A673 (cell line): ENCODE data around the gene WWC1. TPM values are rescaled to one million over a fixed set of nuclear protein-coding genes. Genes with fewer than 3 reads are reported as not detected.

ENCODE experiments used
- BruUV-seq: library from RNA; stranded (reverse); fragments of 400-500 nt; replicated peaks from 2 replicates; lab custom pipeline; 2021; lab: Mats Ljungman, UMichigan
- CTCF ChIA-PET: fragments of 300-600 bp; sonication (Branson Sonifier 250); formaldehyde crosslinking; loops from one replicate; lab custom pipeline; 2022; ENCODE audit warnings: antibody characterized with exemption; lab: Charles Lee
- POLR2A ChIA-PET: fragments of 300-600 bp; sonication (Branson Sonifier 250); formaldehyde crosslinking; loops from one replicate; lab custom pipeline; 2022; ENCODE audit warnings: antibody characterized with exemption; ENCODE audit not compliant: low non-redundant PET; lab: Charles Lee
- DNase-seq: peaks from one replicate; pipeline ENCODE4 v3.0.0-alpha.2; 2015; ENCODE audit warnings: low spot score
- H3K27ac ChIP-seq: fragments of 200-600 bp; sonication (generic); 2 replicates; pipeline ENCODE4 v1.5.1; 2016; ENCODE audit warnings: mixed run types, low read depth, mild to moderate bottlenecking, mixed read lengths, antibody characterized with exemption, low read length; ENCODE audit not compliant: poor library complexity, severe bottlenecking
- H3K27me3 ChIP-seq: fragments of 200-600 bp; sonication (generic); replicated peaks from 2 replicates; pipeline ENCODE4 v1.6.1; 2017; ENCODE audit warnings: mixed run types, low read depth, mild to moderate bottlenecking, mixed read lengths, antibody characterized with exemption, low read length; ENCODE audit not compliant: insufficient read depth, poor library complexity
- H3K36me3 ChIP-seq: fragments of 200-600 bp; sonication (generic); 2 replicates; pipeline ENCODE4 v1.6.1; 2016; ENCODE audit warnings: mixed run types, mild to moderate bottlenecking, mixed read lengths, antibody characterized with exemption, low read length; ENCODE audit not compliant: insufficient read depth, poor library complexity, severe bottlenecking
- H3K4me1 ChIP-seq: fragments of 200-600 bp; sonication (generic); 2 replicates; pipeline ENCODE4 v1.6.1; 2017; ENCODE audit warnings: mixed run types, mild to moderate bottlenecking, mixed read lengths, antibody characterized with exemption, low read length; ENCODE audit not compliant: insufficient read depth, poor library complexity, severe bottlenecking
- H3K4me3 ChIP-seq: fragments of 200-600 bp; sonication (generic); 2 replicates; pipeline ENCODE4 v1.5.1; 2016; ENCODE audit warnings: low read depth, mixed run types, mild to moderate bottlenecking, mixed read lengths, low read length; ENCODE audit not compliant: poor library complexity, severe bottlenecking
- H3K9me3 ChIP-seq: fragments of 200-600 bp; sonication (generic); 2 replicates; pipeline ENCODE4 v1.6.1; 2016; ENCODE audit warnings: mixed run types, low read depth, mild to moderate bottlenecking, mixed read lengths, antibody characterized with exemption, low read length; ENCODE audit not compliant: poor library complexity, severe bottlenecking
- EZH2 ChIP-seq: fragments of 200-600 bp; sonication (generic); IDR thresholded peaks from 2 replicates; pipeline ENCODE4 v1.6.1; 2017; ENCODE audit warnings: borderline replicate concordance, low read depth, mild to moderate bottlenecking, mixed read lengths, antibody characterized with exemption, low read length; ENCODE audit not compliant: poor library complexity, severe bottlenecking
- intact Hi-C: fragments of 100-400 bp; cut with micrococcal nuclease; formaldehyde crosslinking; loops from one replicate; pipeline ENCODE4 v1.10.0; 2022; ENCODE audit not compliant: unreplicated experiment
- total RNA-seq: library from RNA; stranded (reverse); gene quantifications from 2 replicates; pipeline ENCODE4 v1.2.3, GENCODE V29; 2021
- TF ChIP-seq, protein P1 (sequence below): fragments of 300-800, 200-600 bp; sonication (generic); conservative IDR thresholded peaks from 2 replicates; pipeline ENCODE4 v1.5.1; 2017; ENCODE audit warnings: low read depth, mild to moderate bottlenecking, antibody characterized with exemption, low read length, moderate library complexity, mixed read lengths

Gene WWC1
- total RNA-seq, 1 experiment from 2014 or later: 8.8 TPM

DNA sequence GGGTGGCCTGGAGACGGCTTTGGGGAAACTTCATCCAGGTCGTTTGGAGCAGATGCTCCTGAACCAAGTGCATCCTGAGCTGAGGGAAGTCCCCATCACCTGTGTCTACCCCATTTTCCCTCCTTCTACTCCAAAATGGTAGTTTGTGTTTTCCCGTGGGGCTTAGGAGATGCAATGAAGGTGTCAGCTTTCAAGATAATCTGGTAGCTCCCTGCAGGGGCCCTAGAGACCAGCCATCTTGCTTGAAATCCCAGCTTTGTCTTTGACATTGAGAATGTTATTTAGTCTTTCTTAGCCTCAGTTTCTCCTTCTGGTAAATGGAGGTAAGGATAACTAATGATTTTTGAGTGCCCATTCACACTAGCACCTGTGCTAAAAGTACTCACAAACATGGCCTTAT, 77.4 kb downstream of the WWC1 start:
- ChIA-PET POLR2A (no interaction called here), CTCF (no interaction called here)
- H3K27ac ChIP-seq: no peak overlapping the region
- no peaks in the 10 kb centered on the region for H3K36me3 ChIP-seq
- H3K27me3 ChIP-seq: no peaks in the 10 kb centered on the region
- TF ChIP-seq EZH2: no peak
- TF ChIP-seq, protein P1, sequence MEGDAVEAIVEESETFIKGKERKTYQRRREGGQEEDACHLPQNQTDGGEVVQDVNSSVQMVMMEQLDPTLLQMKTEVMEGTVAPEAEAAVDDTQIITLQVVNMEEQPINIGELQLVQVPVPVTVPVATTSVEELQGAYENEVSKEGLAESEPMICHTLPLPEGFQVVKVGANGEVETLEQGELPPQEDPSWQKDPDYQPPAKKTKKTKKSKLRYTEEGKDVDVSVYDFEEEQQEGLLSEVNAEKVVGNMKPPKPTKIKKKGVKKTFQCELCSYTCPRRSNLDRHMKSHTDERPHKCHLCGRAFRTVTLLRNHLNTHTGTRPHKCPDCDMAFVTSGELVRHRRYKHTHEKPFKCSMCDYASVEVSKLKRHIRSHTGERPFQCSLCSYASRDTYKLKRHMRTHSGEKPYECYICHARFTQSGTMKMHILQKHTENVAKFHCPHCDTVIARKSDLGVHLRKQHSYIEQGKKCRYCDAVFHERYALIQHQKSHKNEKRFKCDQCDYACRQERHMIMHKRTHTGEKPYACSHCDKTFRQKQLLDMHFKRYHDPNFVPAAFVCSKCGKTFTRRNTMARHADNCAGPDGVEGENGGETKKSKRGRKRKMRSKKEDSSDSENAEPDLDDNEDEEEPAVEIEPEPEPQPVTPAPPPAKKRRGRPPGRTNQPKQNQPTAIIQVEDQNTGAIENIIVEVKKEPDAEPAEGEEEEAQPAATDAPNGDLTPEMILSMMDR: no peak
- no peaks in the 10 kb centered on the region for H3K9me3 ChIP-seq
- BruUV-seq: no TSS peak
- H3K4me1 ChIP-seq: no peaks in the 10 kb centered on the region
- no peak overlapping the region for H3K4me3 ChIP-seq
- intact Hi-C loops: no loop called here
- no peak for DNase-seq

DNA sequence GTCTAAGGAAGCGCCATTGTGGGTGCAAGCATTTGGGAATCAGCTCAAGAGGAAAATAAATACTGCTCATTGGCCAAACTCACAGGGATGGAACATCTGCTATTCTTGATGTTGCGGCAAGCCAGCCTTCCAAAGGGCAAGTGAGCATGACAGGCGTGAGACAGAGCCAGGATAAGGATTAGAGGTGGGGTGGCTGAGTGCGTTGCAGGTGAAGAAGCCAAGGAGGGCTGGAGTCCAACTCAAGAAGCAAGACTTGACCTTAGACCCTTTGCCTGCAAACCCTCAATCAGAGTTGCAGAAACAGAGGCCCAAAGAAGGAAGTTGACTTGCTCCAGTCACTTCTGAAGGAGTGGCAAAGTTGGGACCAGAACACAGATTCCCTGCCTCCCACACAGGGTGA, 79.4 kb downstream of the WWC1 start:
- intact Hi-C loops: no loop called here
- CTCF ChIA-PET: no interaction called here
- H3K27me3 ChIP-seq: no peaks in the 10 kb centered on the region
- no peak overlapping the region for H3K27ac ChIP-seq
- POLR2A ChIA-PET: no interaction called here
- H3K36me3 ChIP-seq: no peaks in the 10 kb centered on the region
- no peak for DNase-seq
- no peak overlapping the region for H3K4me3 ChIP-seq
- H3K4me1 ChIP-seq: no peaks in the 10 kb centered on the region
- TF ChIP-seq, protein P1: no peak
- TF ChIP-seq EZH2: no peak
- no peaks in the 10 kb centered on the region for H3K9me3 ChIP-seq
- BruUV-seq: no TSS peak

DNA sequence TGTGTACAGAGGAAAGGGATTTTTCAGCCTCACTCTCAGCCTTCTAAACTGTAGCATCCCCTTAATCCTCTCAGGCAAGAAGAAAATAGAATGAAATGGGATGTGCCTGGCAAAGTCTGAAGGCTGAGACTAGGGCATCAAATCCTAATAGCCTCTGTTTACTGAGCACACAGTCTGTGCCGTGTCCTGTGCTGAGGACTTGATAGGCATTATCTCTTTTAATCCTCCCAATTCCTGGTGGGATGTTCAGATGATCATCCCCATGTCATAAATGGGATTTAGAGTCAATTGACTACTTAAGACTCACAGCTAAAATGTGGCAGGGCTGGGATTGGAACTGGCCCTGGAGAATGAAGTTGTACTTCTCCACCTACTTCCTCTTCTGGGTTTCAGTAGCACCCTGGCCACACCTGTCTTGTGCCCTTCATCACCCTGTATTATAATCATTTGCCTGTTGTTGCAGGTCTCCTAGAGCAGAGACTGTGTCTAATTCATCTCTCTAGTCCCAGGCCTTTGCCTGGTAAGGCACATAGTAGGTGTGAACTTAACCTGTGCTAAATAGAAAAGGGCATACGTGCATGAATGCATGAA, 81.0 kb downstream of the WWC1 start:
- Histone ChIP-seq H3K4me1 (no peaks in the 10 kb centered on the region), H3K4me3 (no peak overlapping the region), H3K9me3 (no peaks in the 10 kb centered on the region), H3K27ac (no peak overlapping the region), H3K27me3 (no peaks in the 10 kb centered on the region), H3K36me3 (no peaks in the 10 kb centered on the region)
- no peak for DNase-seq
- ChIA-PET CTCF (no interaction called here), POLR2A (no interaction called here)
- no peak for TF ChIP-seq EZH2
- TF ChIP-seq, protein P1: no peak
- BruUV-seq: no TSS peak
- intact Hi-C loops: no loop called here
